HG02642 (cell line): ENCODE data around the gene ASB2.

Experiments used
- ATAC-seq: cut with Tn5 transposase; IDR thresholded peaks from one replicate; pipeline ENCODE4 v1.9.1; 2021; ENCODE audit warnings: mild to moderate bottlenecking; ENCODE audit not compliant: unreplicated experiment, poor library complexity

Gene ASB2

GRCh38 chr14:93911975-93912615 lies 64.3 kb downstream of the ASB2 start:
- no peak for ATAC-seq

- ATAC-seq = no peak
These were observed 66.8 kb downstream of the ASB2 start for GRCh38 chr14:93909429-93910128.

- ATAC-seq = peak; percentile 73
These were observed 69.7 kb downstream of the ASB2 start for GRCh38 chr14:93906341-93907329.

GRCh38 chr14:93905623-93906022 lies 70.7 kb downstream of the ASB2 start:
- no peak for ATAC-seq

- ATAC-seq = no peak
These were observed 72.8 kb downstream of the ASB2 start for GRCh38 chr14:93903342-93904184.

- ATAC-seq = no peak
These were observed 73.6 kb downstream of the ASB2 start for GRCh38 chr14:93902619-93903307.

- ATAC-seq = no peak
These were observed 74.6 kb downstream of the ASB2 start for GRCh38 chr14:93901813-93902212.

- ATAC-seq = no peak
These were observed 77.6 kb downstream of the ASB2 start for GRCh38 chr14:93898731-93899130.

GRCh38 chr14:93898081-93898611 lies 78.2 kb downstream of the ASB2 start:
- no peak for ATAC-seq

GRCh38 chr14:93897476-93897845 lies 78.9 kb downstream of the ASB2 start:
- ATAC-seq = no peak

GRCh38 chr14:93895023-93895604 lies 81.3 kb downstream of the ASB2 start:
- no peak for ATAC-seq

- ATAC-seq = no peak
These were observed 82.6 kb downstream of the ASB2 start for GRCh38 chr14:93893661-93894261.

GRCh38 chr14:93892923-93893558 lies 83.3 kb downstream of the ASB2 start:
- ATAC-seq = peak; percentile 66

GRCh38 chr14:93892505-93892839 lies 83.9 kb downstream of the ASB2 start:
- ATAC-seq = no peak

GRCh38 chr14:93891756-93892504 lies 84.4 kb downstream of the ASB2 start:
- no peak for ATAC-seq

GRCh38 chr14:93889739-93890483 lies 86.5 kb downstream of the ASB2 start:
- ATAC-seq = no peak

GRCh38 chr14:93888995-93889394 lies 87.4 kb downstream of the ASB2 start:
- no peak for ATAC-seq
